ENCODE measurements around the gene NAB2.
"Not testable (repeated sequence)": the region's sequence is repeated elsewhere in the genome, so short reads cannot be mapped to it uniquely, and the experiment has no call there.

The NAB2 gene

GRCh38 chr12:57112492-57113294 lies 23.8 kb downstream of the NAB2 start:
- DNase-seq: peak; percentile 34

- no peak for DNase-seq
Measured at GRCh38 chr12:57116580-57117281, 27.8 kb downstream of the NAB2 start.

GRCh38 chr12:57118711-57119271 lies 29.9 kb downstream of the NAB2 start:
- DNase-seq: no peak

GRCh38 chr12:57119294-57120085 lies 30.6 kb downstream of the NAB2 start:
- DNase-seq: no peak

- not testable (repeated sequence) for DNase-seq
Measured at GRCh38 chr12:57120718-57121117, 31.8 kb downstream of the NAB2 start.

GRCh38 chr12:57123813-57124212 lies 34.9 kb downstream of the NAB2 start:
- no peak for DNase-seq

GRCh38 chr12:57124261-57124877 lies 35.5 kb downstream of the NAB2 start:
- peak; percentile 82 for DNase-seq

- DNase-seq: no peak
Measured at GRCh38 chr12:57126061-57126460, 37.1 kb downstream of the NAB2 start.

GRCh38 chr12:57126561-57126960 lies 37.6 kb downstream of the NAB2 start:
- no peak for DNase-seq

- peak; percentile 64 for DNase-seq
Measured at GRCh38 chr12:57127101-57127725, 38.3 kb downstream of the NAB2 start.

GRCh38 chr12:57127726-57128518 lies 39.0 kb downstream of the NAB2 start, which contains the start of gene LRP1:
Gene LRP1 (plus strand): TSS chr12:57128483. CDS start chr12:57128965, 482 bp downstream.
- DNase-seq: peak; percentile 94

- DNase-seq: no peak
Measured at GRCh38 chr12:57128519-57129247, 39.8 kb downstream of the NAB2 start.

GRCh38 chr12:57129321-57129842 lies 40.5 kb downstream of the NAB2 start:
- peak; percentile 61 for DNase-seq

- no peak for DNase-seq
Measured at GRCh38 chr12:57129889-57130288, 41.0 kb downstream of the NAB2 start.

- DNase-seq: no peak
Measured at GRCh38 chr12:57130941-57131340, 42.0 kb downstream of the NAB2 start.

- DNase-seq: no peak
Measured at GRCh38 chr12:57131896-57132744, 43.2 kb downstream of the NAB2 start.

- no peak for DNase-seq
Measured at GRCh38 chr12:57133013-57133569, 44.2 kb downstream of the NAB2 start.

- no peak for DNase-seq
Measured at GRCh38 chr12:57133916-57134315, 45.0 kb downstream of the NAB2 start.

GRCh38 chr12:57134949-57135348 lies 46.0 kb downstream of the NAB2 start:
- no peak for DNase-seq
